ENCODE measurements around the gene BCAN.
"Not testable (repeated sequence)": the region's sequence is repeated elsewhere in the genome, so short reads cannot be mapped to it uniquely, and the experiment has no call there.

The BCAN gene, protein sequence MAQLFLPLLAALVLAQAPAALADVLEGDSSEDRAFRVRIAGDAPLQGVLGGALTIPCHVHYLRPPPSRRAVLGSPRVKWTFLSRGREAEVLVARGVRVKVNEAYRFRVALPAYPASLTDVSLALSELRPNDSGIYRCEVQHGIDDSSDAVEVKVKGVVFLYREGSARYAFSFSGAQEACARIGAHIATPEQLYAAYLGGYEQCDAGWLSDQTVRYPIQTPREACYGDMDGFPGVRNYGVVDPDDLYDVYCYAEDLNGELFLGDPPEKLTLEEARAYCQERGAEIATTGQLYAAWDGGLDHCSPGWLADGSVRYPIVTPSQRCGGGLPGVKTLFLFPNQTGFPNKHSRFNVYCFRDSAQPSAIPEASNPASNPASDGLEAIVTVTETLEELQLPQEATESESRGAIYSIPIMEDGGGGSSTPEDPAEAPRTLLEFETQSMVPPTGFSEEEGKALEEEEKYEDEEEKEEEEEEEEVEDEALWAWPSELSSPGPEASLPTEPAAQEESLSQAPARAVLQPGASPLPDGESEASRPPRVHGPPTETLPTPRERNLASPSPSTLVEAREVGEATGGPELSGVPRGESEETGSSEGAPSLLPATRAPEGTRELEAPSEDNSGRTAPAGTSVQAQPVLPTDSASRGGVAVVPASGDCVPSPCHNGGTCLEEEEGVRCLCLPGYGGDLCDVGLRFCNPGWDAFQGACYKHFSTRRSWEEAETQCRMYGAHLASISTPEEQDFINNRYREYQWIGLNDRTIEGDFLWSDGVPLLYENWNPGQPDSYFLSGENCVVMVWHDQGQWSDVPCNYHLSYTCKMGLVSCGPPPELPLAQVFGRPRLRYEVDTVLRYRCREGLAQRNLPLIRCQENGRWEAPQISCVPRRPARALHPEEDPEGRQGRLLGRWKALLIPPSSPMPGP

DNA sequence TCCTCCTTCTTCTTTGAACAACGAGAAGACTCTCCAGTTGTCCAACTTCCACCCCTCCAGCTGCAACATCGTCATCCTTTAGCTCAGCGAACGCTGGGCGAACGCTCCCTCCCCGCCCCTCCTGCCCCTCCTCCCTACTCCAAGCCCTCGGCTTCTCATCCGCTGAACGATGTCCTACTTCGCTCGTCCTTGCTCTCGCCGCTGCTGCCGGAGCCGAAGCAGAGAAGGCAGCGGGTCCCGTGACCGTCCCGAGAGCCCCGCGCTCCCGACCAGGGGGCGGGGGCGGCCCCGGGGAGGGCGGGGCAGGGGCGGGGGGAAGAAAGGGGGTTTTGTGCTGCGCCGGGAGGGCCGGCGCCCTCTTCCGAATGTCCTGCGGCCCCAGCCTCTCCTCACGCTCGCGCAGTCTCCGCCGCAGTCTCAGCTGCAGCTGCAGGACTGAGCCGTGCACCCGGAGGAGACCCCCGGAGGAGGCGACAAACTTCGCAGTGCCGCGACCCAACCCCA lies at the start of gene BCAN:
Gene BCAN, plus strand, starts transcription at position 357 of the 504 bp plus-strand sequence. CDS start 3,938 bp downstream, outside the sequence.
- DNase-seq: no peak

DNA sequence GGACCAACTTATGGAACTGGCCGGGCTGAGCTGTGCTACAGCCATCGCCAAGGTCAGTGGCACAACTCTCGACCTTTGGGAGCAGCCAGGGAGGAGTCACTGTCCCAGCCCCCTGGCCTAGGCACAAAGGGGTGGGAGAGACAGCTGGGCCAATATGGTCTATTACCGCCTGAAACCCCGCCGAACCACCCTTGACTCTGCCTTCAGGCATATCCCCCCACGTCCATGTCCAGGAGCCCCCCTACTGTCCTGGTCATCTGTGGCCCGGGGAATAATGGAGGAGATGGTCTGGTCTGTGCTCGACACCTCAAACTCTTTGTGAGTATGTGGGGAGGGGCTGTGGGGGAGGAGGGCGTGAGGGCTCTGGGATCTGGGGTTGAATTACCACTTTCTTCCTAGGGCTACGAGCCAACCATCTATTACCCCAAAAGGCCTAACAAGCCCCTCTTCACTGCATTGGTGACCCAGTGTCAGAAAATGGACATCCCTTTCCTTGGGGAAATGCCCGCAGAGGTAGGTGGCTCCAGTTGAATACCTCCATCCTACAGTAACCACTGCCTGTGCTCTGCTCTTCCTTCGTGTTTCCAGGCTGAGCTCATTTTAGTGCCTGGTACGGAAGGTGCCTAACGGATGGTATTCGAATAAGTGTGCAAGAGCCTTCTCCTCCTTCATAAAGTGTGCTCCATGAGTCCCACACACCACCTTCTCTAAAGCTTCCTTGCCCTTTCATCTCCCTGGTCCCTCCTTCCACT lies 49.6 kb upstream of the BCAN start:
- no peak for DNase-seq

DNA sequence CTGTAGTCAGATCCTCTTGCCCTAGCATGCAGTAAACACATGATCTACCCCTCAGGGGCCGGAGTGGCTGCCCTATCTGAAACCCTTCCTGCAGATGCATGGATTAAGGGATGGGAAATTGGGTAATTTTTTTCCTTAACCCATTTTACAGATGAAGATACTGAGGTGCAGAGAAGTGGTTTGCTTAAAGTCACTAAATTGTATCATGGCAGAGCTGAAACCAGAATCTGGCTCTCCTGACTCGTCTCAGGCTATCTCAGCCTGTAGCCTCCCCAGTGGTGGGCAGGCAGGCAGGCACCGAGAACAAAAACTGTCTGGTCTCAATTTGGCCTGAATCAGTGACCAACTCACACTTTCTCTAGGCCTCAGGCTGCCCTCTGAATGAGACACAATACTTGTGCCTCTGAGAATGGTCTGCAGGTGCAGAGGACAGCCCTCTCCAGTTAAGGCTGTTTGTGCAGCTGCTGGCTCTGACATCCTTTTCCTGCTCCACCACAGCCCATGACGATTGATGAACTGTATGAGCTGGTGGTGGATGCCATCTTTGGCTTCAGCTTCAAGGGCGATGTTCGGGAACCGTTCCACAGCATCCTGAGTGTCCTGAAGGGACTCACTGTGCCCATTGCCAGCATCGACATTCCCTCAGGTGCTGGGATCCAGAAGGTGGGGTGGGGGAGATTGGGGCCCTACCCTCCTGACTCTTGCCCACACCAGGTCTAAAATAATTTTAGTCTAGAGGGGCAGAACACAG lies 48.8 kb upstream of the BCAN start:
- no peak for DNase-seq

DNA sequence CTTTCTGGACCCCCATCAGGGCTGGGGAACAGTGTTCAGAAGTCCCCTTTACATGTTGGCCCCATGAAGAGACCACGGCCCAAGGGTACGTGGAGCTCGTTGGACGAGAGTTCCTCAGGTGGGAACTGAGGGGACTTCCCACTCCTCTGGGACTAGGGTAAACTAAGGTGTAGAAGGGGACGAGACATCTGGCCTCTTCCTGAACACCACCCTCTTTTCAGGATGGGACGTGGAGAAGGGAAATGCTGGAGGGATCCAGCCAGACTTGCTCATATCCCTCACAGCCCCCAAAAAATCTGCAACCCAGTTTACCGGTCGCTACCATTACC lies 48.3 kb upstream of the BCAN start:
- no peak for DNase-seq

DNA sequence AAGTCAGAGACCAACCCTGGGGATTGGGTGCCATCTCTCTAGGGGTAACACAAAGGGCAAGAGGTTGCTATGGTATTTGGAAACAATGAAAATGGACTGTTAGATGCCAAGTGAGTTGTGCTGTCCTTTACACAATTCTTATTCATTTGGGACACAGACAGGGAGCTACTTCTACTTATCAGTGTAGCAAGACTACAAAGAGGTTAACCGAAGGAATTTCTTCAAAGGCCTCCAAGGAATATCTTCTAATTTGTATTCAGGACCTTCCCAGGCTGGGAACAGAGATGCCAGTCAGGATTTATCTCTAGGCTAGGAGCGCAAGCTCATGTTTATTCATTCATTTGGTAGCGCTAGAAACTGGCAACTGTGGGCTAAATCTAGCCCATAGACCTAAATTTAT lies 47.7 kb upstream of the BCAN start:
- no peak for DNase-seq

DNA sequence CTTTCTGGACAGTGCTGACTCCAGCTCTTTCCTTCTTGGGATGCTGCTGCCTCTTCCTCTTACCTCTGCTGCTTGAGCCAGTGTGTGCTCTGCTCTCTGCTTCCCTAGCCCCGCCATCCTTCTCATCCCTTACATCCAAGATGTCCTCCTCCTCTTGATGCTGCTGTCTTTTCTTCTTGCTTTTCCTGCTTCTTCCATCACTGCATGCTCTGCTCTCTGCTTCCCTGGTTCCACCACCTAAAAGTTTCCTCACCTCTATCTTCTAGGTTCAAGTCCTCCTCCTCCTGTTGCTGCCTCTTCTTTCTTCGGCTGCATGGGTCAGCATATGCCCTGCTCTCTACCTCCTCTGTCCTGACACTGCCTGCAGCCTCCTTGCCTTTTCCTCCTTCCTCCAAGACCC lies 46.9 kb upstream of the BCAN start:
- DNase-seq: no peak

DNA sequence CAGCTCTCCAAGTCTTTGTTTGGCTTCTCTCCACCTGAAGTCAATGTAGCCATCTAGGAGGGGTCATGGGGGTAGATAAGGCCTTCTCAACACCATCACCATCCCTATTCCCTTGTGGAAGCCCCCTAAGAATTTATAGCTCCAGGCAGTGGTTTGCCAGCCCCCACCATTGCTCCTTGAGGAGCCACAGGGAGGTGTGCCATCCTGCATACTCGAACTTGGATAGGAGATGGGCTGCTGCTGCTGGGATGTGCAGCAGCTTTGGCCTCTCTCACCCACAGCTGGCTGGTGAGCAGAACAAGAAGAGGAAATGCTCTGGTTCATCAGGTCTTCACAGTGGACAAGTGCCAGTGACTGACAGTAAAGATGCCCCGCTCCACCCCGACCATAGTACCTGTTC lies 45.5 kb upstream of the BCAN start:
- DNase-seq: no peak

DNA sequence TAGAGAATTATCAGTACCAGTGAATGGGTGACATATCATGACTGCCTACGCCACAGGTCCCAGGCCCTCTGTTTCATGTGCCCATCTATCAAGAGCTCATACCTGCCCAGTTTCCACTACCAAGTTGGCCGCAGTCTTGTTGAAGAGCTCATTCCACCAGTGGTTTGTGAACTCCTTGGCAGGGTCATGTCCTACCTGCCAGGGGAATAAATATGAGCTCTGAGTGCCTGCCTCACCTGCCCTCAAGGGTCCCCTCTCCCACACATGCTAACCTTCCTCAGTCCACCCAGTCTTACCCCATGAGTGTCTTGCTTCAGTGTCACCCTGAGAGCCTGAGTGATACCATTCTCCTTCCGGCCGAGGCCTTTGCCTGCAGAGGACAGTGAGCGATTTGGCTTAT lies 43.8 kb upstream of the BCAN start:
- no peak for DNase-seq

DNA sequence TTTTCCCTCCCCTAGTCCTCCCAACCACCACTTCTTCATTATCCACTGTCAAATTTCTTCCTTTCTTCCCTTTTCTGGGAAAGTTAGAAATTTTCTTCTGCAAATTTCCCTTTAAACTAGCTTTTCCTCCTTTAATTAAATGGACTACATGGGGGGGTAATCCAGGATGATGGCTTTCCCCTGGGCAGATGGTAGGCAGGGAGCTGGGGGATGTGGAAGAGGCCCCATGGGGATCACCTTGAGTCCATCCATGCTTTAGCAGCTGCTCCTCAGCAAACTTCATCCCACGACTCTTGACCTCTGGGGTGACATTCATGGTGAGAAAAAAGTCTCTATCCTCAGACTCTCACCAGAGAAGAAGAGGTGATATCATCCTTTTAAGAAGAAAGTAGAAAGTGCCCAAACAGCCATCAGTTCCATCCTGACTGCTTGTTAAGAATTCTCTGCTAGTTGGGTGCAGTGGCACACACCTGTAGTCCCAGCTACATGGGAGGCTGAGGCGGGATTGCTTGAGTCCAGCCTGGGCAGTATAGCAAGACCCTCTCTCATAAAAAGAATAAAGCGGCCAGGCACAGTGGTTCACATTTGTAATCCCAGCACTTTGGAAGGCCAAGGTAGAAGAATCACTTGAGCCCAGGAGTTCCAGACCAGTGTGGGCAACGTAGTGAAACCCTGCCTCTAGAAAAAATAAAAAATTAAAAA lies 43.0 kb upstream of the BCAN start:
- DNase-seq: no peak

DNA sequence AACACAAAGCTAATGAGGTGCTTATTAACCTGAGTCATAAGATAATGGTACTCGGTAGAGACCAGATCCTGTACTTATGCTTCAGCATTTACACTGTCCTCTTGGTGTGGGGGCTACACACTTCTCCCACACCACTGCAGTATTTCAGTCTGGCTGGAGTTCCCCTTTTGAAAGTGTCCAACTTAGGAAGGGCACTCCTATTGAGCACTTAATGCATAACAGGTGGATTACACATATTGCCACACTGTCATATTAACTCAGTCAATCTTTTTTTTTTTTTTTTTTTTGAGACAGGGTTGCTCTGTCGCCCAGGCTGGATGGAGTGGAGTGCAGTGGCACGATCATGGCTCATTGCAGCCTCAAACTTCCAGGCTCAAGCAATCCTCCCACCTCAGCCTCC lies 42.1 kb upstream of the BCAN start:
- DNase-seq: peak; percentile 73

DNA sequence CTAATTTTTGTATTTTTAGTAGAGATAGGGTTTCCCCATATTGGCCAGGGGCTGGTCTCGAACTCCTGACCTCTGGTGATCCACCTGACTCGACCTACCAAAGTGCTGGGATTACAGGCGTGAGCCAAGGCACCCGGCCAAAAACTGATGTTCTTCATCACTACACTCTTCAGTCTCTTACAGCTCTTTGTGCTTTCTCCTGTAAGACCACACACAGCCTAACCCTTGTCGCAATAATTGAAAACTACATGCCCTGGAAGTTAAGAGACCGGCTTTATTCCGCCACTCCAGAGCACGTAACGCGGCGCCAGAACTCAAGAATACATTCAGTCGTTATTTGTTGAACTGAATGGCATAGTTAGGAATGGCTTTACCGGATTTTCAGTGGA lies 41.2 kb upstream of the BCAN start:
- DNase-seq: no peak

DNA sequence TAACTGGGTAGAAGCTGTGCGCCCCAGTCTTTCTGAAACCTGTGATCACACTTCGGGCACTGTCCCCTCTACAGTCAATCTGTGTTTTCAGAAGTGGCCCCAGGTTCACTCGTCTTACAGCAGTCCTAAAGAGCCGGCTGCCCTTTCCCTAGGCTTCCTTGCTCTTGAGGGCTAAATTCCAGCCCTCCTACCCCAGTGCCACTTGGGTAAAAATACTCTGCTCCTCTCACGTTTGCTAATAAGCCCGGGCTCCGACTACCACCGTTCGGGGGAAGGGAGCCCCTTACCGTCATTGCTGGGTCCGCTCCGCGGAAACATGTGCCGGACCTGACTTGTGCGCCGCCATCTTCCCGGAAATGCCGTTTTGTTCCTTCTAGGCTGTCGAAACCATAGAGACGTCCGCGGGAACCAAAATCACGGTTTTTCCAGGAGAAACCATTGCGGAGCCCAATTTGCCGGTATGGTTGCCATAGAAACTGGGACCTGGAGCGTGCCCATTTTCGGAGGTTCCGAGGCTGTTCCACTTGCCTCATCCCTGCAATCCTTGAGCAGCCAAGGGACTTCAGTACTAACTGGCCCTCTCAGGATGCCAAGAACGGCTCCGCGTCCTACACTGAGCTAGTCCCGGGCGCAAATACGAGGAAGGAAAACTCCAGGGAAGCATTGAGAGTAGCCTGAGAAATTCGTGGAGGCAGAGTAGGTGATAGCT lies 40.6 kb upstream of the BCAN start, which contains the start of gene GPATCH4:
Gene GPATCH4, minus strand, starts transcription at position 358 of the 709 bp plus-strand sequence.
- DNase-seq: peak; percentile 47

DNA sequence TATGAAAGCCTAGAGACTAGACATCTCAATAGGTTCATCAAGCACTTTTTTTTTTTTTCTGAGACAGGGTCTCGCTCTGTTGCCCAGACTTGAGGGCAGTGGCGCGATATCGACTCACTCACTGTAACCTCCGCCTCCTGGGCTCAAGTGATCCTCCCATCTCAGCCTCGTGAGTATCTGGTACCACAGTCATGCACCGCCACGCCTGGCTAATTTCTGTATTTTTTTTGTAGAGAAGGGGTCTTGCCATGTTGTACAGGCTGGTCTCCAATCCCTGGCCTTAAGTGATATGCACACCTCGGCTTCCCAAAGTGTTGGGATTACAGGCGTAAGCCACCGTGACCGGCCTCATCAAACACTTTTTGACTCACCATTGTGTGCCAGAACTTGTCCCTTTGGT lies 40.0 kb upstream of the BCAN start:
- DNase-seq: no peak

DNA sequence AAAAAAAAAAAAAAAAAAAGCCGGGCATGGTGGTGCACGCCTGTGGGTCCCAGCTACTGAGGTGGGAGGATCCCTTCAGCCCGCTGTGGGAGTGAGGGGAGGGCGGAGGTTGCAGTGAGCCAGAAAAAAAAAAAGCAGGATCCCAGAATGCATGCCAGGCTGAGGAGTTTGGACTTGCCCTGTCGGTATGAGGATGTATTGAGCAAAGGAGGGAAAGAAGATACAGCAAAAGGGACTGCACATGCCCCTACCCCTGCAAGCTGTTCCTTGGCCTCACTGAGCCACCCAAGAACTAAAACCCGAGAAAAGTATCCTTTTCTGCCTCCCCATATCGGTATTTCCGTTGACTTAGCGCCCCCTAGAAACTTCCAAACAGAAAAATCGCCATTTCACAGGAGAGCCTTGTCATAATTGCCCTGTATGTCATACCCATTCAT lies 39.3 kb upstream of the BCAN start:
- DNase-seq: no peak

DNA sequence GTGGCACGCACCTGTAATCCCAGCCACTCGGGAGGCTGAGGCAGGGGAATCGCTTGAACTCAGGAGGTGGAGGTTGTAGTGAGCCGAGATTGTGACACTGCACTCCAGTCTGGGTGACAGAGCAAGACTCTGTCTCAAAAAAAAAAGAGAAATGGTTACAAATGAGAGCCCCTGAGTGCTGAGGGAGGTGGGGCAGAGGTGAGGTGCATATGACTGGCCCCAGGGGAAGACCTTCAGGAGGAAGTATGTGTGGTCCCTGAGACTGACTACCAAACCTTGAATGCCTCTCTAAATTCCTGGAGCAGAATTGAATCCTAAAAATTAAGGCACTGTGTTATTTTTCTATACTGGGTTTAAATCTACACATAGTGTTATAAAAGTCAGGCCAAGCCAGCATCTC lies 34.6 kb upstream of the BCAN start:
- not testable (repeated sequence) for DNase-seq

DNA sequence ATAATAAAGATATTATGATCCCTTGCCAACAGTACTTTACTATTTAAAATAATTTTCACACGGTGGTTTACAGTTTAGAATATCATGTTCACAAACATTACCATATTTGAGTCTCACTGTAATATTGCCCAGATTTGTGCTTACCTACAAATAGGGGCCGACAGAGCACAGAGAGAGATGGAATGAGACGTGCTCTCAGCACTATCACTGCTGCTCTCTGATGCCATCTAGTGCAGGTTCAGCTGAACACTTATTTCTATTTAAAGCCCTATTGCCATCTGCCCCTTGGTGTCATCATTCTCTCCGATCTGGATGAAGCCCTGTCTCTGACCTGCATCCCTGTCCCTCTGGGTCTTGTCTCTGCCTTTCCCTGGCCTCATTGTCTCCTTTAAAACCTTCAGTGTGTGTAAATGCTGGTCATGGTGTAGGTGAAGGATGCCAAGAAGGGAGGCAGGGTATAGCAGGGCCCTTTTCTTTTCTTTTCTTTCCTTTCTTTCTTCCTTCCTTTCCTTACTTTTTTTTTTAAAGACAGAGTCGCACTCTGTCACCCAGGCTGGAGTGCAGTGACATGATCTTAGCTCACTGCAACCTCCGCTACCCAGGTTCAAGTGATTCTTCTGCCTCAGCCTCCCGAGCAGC lies 33.8 kb upstream of the BCAN start:
- DNase-seq: peak; percentile 41

DNA sequence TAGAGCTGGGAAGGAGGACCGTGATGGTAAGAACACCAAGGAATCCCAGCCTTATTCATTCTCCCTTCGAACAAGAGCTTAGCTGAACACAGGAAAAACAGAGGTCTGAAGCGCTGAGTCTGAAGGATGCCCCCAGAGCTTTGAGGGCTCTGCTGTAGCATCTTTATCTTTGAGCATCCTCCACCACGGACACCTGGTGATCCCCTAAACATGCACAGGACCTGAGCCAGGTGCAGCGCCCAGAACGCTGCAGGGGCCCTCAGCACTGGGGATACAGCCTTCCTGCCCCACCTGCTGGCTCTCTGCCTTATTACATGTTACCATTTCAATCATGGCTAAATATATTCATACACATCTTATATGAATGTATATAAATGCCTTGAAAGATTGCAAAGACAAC lies 32.9 kb upstream of the BCAN start:
- DNase-seq: no peak

DNA sequence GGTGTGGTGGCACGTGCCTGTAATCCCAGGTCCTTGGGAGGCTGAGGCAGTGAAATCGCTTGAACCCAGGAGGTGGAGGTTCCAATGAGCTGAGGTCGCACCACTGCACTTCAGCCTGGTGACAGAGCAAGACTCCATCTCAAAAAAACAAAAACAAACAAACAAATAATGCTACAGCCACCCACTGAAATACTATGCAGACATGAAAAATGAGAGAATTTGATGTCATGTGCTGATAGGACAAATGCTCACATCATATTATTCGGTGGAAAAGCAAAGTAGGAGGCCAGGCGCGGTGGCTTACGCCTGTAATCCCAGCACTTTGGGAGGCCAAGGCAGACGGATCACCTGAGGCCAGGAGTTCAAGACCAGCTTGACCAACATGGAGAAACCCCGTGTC lies 31.8 kb upstream of the BCAN start:
- DNase-seq: not testable (repeated sequence)

DNA sequence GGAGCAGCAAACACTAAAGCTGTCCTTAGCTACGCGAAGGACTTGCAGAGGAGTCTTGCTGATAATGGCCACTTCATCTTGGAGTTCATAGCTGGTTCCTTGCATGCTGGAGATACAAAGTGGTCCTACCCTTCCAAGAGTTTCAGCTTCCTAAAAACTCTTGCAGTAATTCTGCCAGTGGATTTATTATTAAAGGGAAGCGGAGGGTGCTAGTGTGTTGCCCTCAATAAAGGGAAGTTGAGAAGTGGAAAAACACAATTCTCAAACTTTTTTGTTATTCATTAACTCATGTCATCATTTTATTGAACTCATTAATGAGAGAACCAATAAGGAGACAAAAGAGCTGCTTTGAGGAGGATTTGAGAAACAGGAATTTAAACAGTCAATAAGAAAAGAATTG lies 29.3 kb upstream of the BCAN start:
- no peak for DNase-seq

DNA sequence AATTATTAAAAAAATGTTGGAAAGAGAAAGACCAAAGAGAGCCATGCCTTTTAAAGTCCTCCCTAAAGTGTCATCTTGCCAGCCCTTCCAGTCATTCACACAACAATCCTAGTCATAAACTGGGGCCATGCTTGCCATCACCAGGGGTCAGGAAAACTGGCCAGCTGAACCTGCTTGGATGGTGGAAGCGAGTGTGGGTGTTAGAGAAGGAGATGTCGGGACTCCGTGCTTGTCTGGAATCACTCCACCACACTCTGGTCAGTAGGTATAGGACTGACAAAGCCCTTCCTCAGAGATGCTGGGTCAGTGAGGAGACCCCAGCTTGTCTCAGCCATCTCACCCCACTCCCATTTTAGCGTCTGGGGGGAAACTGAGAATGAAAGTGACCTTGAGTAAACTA lies 26.0 kb upstream of the BCAN start:
- DNase-seq: no peak

DNA sequence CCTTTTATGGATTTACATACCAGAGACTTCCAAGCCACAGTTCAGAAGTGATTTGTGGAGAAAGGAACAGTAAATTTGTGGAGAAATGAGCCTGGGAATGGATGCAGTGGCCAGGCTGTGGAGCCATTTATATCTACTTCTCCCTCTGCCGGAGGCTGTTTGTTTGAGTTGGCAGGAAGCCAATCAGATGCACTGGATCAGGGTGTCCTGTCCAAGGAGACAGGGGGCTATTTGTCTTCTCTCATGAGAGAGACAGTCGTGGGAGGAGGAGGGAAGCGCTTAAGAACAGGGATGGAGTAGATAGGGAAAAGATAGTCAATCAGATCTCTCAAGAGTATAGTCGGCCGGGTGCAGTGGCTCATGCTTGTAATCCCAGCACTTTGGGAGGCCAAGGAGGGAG lies 25.5 kb upstream of the BCAN start:
- DNase-seq: no peak

Measured in GF-D8 (cell line).